Activated effector memory CD4-positive, alpha-beta T cell treated with anti-CD3 and anti-CD28 coated beads, Interleukin-2, amount 50 U/mL, for 16 hours (primary cell): ENCODE measurements around the gene CYTH4.

ENCODE experiments used
- DNase-seq: peaks from one replicate; pipeline ENCODE4 v3.0.0-alpha.2; 2020

CYTH4 gene

DNA sequence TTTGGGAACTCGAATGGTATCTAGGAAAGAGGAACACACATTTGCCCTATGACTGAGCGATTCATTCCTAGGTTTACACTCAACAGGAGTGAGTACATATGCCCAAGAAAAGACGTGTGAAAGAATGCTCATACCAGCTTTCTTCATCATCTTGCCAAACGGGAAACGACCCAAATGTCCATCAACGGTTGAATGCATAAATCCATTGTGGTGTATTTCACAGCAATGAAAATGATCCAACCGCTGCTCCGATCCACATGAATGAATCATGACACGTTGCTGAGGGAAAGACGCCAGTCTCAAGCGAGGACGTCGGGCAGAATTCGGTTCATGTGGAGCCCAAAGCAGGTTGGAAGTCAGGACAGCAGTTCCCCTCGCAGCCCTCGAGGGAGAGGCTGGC lies 71.5 kb downstream of the CYTH4 start:
- DNase-seq = no peak

DNA sequence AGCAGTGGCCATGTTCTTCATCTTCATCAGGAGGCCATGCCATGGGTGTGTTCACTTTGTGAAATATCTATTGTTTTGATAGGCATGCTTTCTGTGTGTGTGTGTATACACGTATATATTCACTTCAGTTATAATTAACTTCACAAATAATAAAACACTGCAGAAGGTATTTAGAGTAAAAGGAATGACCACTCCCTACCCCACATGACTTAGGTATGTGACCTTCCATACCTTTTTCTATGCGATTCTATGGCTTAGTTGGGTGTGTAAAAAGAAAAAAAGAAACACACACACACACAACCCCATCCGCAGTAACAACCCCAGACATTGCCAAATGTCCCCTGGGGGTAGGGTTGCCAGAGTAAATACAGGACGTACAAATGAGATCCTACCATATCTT lies 72.0 kb downstream of the CYTH4 start:
- no peak for DNase-seq

GRCh38 chr22:37354670-37355069 lies 72.4 kb downstream of the CYTH4 start:
- no peak for DNase-seq

DNA sequence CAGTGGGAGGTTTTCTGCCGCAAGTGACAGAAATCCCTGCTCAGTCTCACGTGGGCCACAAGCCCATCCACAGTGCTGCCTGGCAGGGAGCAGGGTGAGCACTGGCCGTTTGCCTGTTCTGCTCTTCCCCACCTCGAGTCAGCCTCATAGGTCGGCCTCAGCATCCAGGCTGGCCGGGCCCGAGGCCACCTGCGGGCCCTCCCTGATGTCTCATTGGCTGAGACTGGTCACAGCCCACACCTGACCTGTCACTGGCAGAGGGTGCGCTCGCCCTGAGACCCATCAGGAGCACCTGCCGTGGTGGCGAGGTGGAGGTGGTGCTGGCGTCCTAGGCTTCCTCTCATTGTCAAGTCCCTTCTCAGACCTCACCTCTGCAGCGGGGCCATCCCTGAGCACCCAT lies 72.9 kb downstream of the CYTH4 start:
- no peak for DNase-seq

GRCh38 chr22:37356922-37357321 lies 74.6 kb downstream of the CYTH4 start:
- DNase-seq = no peak

DNA sequence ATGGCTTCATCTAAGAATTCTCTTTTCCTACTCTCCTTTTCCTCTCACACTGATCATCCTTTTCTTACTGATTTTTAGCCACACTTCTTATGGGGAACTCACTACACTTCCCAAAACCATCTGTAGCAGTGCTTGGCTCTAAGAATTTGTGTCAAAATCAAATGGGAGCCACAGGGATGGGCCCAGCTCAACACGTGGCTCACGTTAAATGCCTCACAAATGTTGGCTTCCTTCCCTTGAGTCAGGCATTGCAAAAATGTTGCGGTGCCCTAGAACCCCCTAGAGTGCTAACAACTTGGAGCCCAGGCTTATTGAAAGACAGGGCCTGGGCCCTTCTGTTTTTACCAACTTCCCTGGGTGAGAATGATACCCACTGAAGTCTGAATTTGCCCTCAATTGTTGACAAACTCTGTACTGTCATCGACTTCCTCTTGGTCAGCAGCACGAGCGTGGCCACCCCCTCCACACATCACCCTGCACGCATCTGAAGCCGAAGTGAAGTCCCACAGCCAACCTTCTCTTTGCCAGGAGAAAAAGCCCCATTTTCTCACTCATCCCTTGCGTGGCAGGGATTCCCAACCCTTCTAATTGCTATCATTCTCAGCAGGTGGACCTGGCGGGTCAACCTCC lies 75.3 kb downstream of the CYTH4 start:
- no peak for DNase-seq

DNA sequence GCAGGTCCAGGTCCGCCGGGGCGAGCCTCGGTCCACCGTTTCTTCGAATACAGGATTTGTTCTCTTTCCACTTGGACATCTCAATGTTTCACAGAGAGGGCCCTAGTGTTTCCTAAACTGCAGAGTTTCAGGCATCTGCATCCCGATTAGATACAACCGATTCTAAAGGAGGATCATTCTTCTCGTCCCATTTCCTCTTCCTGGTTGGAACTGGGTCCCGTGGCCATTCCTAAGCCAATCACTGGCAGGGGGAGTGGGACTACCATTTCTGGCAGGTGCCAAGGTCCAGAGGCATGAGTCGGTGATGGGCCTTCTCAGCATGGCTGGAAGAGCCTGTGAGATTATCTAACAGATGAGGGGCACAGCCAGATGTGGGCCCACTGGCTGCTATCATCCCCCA lies 76.1 kb downstream of the CYTH4 start:
- no peak for DNase-seq

DNA sequence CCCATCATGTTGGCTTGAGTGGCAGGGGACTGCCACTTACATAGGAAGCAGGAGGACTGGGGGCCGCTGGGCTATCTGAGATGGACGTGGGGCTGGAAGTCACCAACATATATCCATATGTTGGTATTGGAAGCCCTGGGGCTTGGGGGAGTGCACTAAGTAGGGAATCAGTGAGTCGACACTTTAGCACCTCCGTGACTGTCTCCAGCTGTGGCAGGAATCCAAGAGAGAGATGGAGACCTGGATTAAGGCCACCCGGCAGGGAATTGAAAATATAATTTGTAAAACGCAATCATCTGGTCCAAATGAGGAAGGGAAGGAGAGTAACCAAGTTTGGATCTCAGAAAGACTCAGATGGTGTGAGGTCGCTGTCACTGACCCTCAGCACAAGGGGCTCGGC lies 76.6 kb downstream of the CYTH4 start:
- no peak for DNase-seq

- no peak for DNase-seq
Observed at GRCh38 chr22:37362621-37363020, 80.3 kb downstream of the CYTH4 start.

DNA sequence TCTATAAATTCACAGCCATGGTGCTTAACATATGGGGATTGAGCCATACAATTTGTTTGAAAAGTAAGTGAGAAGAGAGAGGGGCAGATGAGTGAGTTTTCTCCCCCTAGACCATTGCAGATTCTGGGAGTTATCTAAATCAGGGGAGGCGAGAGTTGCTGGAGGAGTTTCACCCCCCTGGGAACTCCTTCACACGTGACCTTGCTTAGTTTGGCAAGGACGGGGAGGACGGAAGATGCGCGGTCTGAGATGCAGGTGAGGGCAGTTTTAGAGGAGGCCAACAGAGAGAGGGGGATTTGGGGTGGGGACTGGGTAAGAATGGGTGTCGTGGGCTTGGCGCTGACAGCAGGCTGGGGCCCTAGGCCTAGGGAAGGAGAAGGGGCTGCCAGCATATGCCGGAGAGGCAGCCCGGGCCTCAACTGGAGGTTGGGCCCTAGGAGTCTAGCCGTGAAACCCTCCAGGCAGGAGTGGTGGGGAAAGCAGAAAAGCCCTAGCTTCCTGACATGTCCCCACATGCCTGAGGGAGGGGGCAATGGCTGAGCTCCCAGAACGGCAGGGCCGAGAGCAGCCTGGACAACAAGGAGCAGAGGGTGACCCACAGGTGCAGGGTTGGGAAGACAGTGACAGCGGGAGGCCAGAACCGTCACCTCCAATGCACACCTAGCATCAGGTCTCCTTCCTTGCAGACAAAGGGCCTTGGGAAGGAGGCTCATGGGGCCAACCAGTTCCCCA lies 81.1 kb downstream of the CYTH4 start:
- DNase-seq = no peak
